ENCODE results near the gene ARHGAP30. TPM values are rescaled to one million over a fixed set of nuclear protein-coding genes. Genes with fewer than 3 reads are reported as not detected.
"Not testable (repeated sequence)": the region's sequence is repeated elsewhere in the genome, so short reads cannot be mapped to it uniquely, and the experiment has no call there.

Gene ARHGAP30
- total RNA-seq = 100 to 1,000 TPM; 193 to 299 (median 279) TPM
- total RNA-seq (2013) = 192 TPM
- 112 to 549 (median 353) reads per million in 29 experiments for total RNA-seq

- ATAC-seq (replicated peaks in 1 of 4) (peak; percentile 81 to 88 (median 85)), DNase-seq (peak; percentile 71 to 92 (median 83))
- Histone ChIP-seq H3K27me3 (replicated peaks in 1 of 2; ENCODE audit: control insufficient read depth in 2 of 2, extremely low read depth in 1 of 2, insufficient read depth in 2 of 2, low read length in 1 of 2) (no peaks in the 10 kb centered on the region), H3K9me3 (no peaks in the 10 kb centered on the region), H3K4me3 (ENCODE audit: control insufficient read depth in 1 of 2, extremely low read depth in 1 of 2, low read length in 1 of 2) (peak within 1 kb of the TSS; percentile 84 to 97), H3K27ac (ENCODE audit: low read length) (peak within 1 kb of the TSS; percentile 93), H3K4me1 (ENCODE audit: control insufficient read depth in 1 of 2, extremely low read depth in 1 of 2, insufficient read depth in 2 of 2, low read length in 2 of 2) (peaks cover 31 to 61% of the 10 kb centered on the region in 2 experiments), H3K36me3 (ENCODE audit: control insufficient read depth in 2 of 2, extremely low read depth in 1 of 2, insufficient read depth in 1 of 2, low read length in 1 of 2) (peaks cover 0 to 15% of the 10 kb centered on the region in 2 donors)
- Mint-ChIP-seq H3K4me3 (peak within 1 kb of the TSS; percentile 99 to 100 (median 100)), H3K27me3 (no peaks in the 10 kb centered on the region), H3K27ac (peak within 1 kb of the TSS; percentile 99), H3K36me3 (peaks cover 9% of the 10 kb centered on the region), H3K4me1 (peaks cover 56 to 72% (median 58%) of the 10 kb centered on the region in 3 donors), H3K9me3 (no peaks in the 10 kb centered on the region)
- CTCF ChIA-PET = interaction anchor here (0.6 to 3.0 kb wide), 13 partner anchors 25 to 156 kb away, joined by 3 to 20 read pairs (median 6); partner anchors contain the start of genes TSTD1 (in 2 of the 2), DEDD (in 1 of the 2), KLHDC9 (in 1 of the 2) and TOMM40L (in 1 of the 2)
- WGBS (ENCODE audit: insufficient coverage) = 0% methylated on average over 6 of the region's 9 CpGs
- POLR2A ChIA-PET = interaction anchor here (0.7 to 1.7 kb wide), 8 partner anchors 10 to 882 kb away, joined by 3 to 7 read pairs (median 4); partner anchors contain the start of genes F11R (in 1 of the 2), NIT1 (in 1 of the 2), PFDN2 (in 1 of the 2) and USF1 (in 1 of the 2)
Observed at GRCh38 chr1:161069731-161070270, at the start of gene ARHGAP30. Gene ARHGAP30 (minus strand): TSS chr1:161069891. CDS start chr1:161069624, 267 bp downstream.

- Histone ChIP-seq H3K27ac (ENCODE audit: low read length) (peak within 1 kb of the TSS; percentile 89), H3K4me3 (ENCODE audit: control insufficient read depth in 1 of 2, extremely low read depth in 1 of 2, low read length in 1 of 2) (peak within 1 kb of the TSS; percentile 90 to 100), H3K27me3 (replicated peaks in 1 of 2; ENCODE audit: control insufficient read depth in 2 of 2, extremely low read depth in 1 of 2, insufficient read depth in 2 of 2, low read length in 1 of 2) (no peaks in the 10 kb centered on the region), H3K4me1 (ENCODE audit: control insufficient read depth in 1 of 2, extremely low read depth in 1 of 2, insufficient read depth in 2 of 2, low read length in 2 of 2) (peaks cover 22 to 42% of the 10 kb centered on the region in 2 experiments), H3K36me3 (ENCODE audit: control insufficient read depth in 2 of 2, extremely low read depth in 1 of 2, insufficient read depth in 1 of 2, low read length in 1 of 2) (peaks cover 11 to 42% of the 10 kb centered on the region in 2 donors), H3K9me3 (no peaks in the 10 kb centered on the region)
- peaks cover 31% of the 10 kb centered on the region for H3K36me3 Mint-ChIP-seq
- peaks cover 61 to 76% (median 76%) of the 10 kb centered on the region in 3 donors for H3K4me1 Mint-ChIP-seq
- ATAC-seq (replicated peaks in 1 of 4) (peak; percentile 86 to 89 (median 88)), DNase-seq (peak; percentile 64 to 92 (median 79))
- H3K9me3 Mint-ChIP-seq = no peaks in the 10 kb centered on the region
- POLR2A ChIA-PET = interaction anchor here (0.6 to 2.1 kb wide), 9 partner anchors 14 to 411 kb away, joined by 3 to 11 read pairs (median 5); partner anchors contain the start of gene DEDD (in 1 of the 2)
- CTCF ChIA-PET = interaction anchor here in 1 of 2 donors (0.6 to 1.5 kb wide), 7 partner anchors 15 to 108 kb away, joined by 3 to 8 read pairs (median 3); partner anchors contain the start of genes DEDD, PPOX and TOMM40L
- no peaks in the 10 kb centered on the region for H3K27me3 Mint-ChIP-seq
- 0% methylated on average over 52 of the region's 58 CpGs for WGBS (ENCODE audit: insufficient coverage)
- peak within 1 kb of the TSS; percentile 89 to 96 (median 92) for H3K4me3 Mint-ChIP-seq
- H3K27ac Mint-ChIP-seq = peak within 1 kb of the TSS; percentile 91 to 93
Observed at GRCh38 chr1:161117759-161118581, 48.3 kb upstream of the ARHGAP30 start, which contains the start of the genes NIT1 and PFDN2. Gene NIT1 (plus strand): TSS chr1:161118105. CDS start chr1:161118177, 72 bp downstream. Gene PFDN2 (minus strand): TSS chr1:161118037. CDS start chr1:161118026, 11 bp downstream.

GRCh38 chr1:161115961-161116360 lies 46.3 kb upstream of the ARHGAP30 start:
- ATAC-seq (replicated peaks in 1 of 4); H3K27me3 ChIP-seq (replicated peaks in 1 of 2; ENCODE audit: control insufficient read depth in 2 of 2, extremely low read depth in 1 of 2, insufficient read depth in 2 of 2, low read length in 1 of 2); H3K9me3 Mint-ChIP-seq; H3K4me3 ChIP-seq (ENCODE audit: control insufficient read depth in 1 of 2, extremely low read depth in 1 of 2, low read length in 1 of 2); POLR2A ChIA-PET; H3K27me3 Mint-ChIP-seq; H3K27ac ChIP-seq (ENCODE audit: low read length); H3K9me3 ChIP-seq; DNase-seq: not testable (repeated sequence)
- Histone ChIP-seq H3K36me3 (ENCODE audit: control insufficient read depth in 2 of 2, extremely low read depth in 1 of 2, insufficient read depth in 1 of 2, low read length in 1 of 2) (peaks cover 8 to 25% of the 10 kb centered on the region in 2 donors), H3K4me1 (ENCODE audit: control insufficient read depth in 1 of 2, extremely low read depth in 1 of 2, insufficient read depth in 2 of 2, low read length in 2 of 2) (peaks cover 25 to 42% of the 10 kb centered on the region in 2 experiments)
- H3K36me3 Mint-ChIP-seq = peaks cover 12% of the 10 kb centered on the region
- peak overlapping the region in 1 of 2 donors; percentile 2 for H3K27ac Mint-ChIP-seq
- peaks cover 77 to 82% (median 80%) of the 10 kb centered on the region in 3 donors for H3K4me1 Mint-ChIP-seq
- H3K4me3 Mint-ChIP-seq = peak overlapping the region; percentile 89 to 96 (median 92)
- WGBS (ENCODE audit: insufficient coverage) = 90% methylated on average over 6 of the region's 6 CpGs
- CTCF ChIA-PET = interaction anchor here in 1 of 2 donors (0.6 kb wide), 1 partner anchor 29 kb away, joined by 3 read pairs; no protein-coding TSS in a partner anchor

GRCh38 chr1:161115132-161115711 lies 45.5 kb upstream of the ARHGAP30 start:
- Mint-ChIP-seq H3K27me3 (no peaks in the 10 kb centered on the region), H3K9me3 (no peaks in the 10 kb centered on the region), H3K4me1 (peaks cover 77 to 80% (median 78%) of the 10 kb centered on the region in 3 donors), H3K36me3 (peaks cover 9% of the 10 kb centered on the region), H3K27ac (peak overlapping the region in 1 of 2 donors; percentile 44), H3K4me3 (peak overlapping the region in 2 of 3 donors; percentile 89 to 96)
- 79% methylated on average over 10 of the region's 12 CpGs for WGBS (ENCODE audit: insufficient coverage)
- ChIA-PET CTCF (no interaction called here), POLR2A (interaction anchor here in 1 of 2 donors (1.2 kb wide), 1 partner anchor 10 kb away, joined by 3 read pairs; no protein-coding TSS in a partner anchor)
- no peak for ATAC-seq (replicated peaks in 1 of 4)
- H3K27me3 ChIP-seq (replicated peaks in 1 of 2; ENCODE audit: control insufficient read depth in 2 of 2, extremely low read depth in 1 of 2, insufficient read depth in 2 of 2, low read length in 1 of 2) = no peaks in the 10 kb centered on the region
- DNase-seq = no peak
- peaks cover 25 to 42% of the 10 kb centered on the region in 2 experiments for H3K4me1 ChIP-seq (ENCODE audit: control insufficient read depth in 1 of 2, extremely low read depth in 1 of 2, insufficient read depth in 2 of 2, low read length in 2 of 2)
- peaks cover 5 to 18% of the 10 kb centered on the region in 2 donors for H3K36me3 ChIP-seq (ENCODE audit: control insufficient read depth in 2 of 2, extremely low read depth in 1 of 2, insufficient read depth in 1 of 2, low read length in 1 of 2)
- H3K9me3 ChIP-seq = no peaks in the 10 kb centered on the region
- H3K27ac ChIP-seq (ENCODE audit: low read length) = no peak overlapping the region
- no peak overlapping the region for H3K4me3 ChIP-seq (ENCODE audit: control insufficient read depth in 1 of 2, extremely low read depth in 1 of 2, low read length in 1 of 2)

GRCh38 chr1:161114556-161114955 lies 44.9 kb upstream of the ARHGAP30 start:
- no CpG with 5 or more reads among the region's 2 CpGs for WGBS (ENCODE audit: insufficient coverage)
- POLR2A ChIA-PET = interaction anchor here (0.7 to 1.2 kb wide), 2 partner anchors 10 to 235 kb away, joined by 3 to 4 read pairs; no protein-coding TSS in a partner anchor
- Mint-ChIP-seq H3K27ac (no peak overlapping the region), H3K36me3 (peaks cover 5% of the 10 kb centered on the region), H3K9me3 (no peaks in the 10 kb centered on the region), H3K4me3 (no peak overlapping the region), H3K4me1 (peaks cover 72 to 73% (median 73%) of the 10 kb centered on the region in 3 donors), H3K27me3 (no peaks in the 10 kb centered on the region)
- Histone ChIP-seq H3K27me3 (replicated peaks in 1 of 2; ENCODE audit: control insufficient read depth in 2 of 2, extremely low read depth in 1 of 2, insufficient read depth in 2 of 2, low read length in 1 of 2) (no peaks in the 10 kb centered on the region), H3K4me1 (ENCODE audit: control insufficient read depth in 1 of 2, extremely low read depth in 1 of 2, insufficient read depth in 2 of 2, low read length in 2 of 2) (peaks cover 24 to 36% of the 10 kb centered on the region in 2 experiments), H3K9me3 (no peaks in the 10 kb centered on the region), H3K27ac (ENCODE audit: low read length) (no peak overlapping the region), H3K4me3 (ENCODE audit: control insufficient read depth in 1 of 2, extremely low read depth in 1 of 2, low read length in 1 of 2) (no peak overlapping the region), H3K36me3 (ENCODE audit: control insufficient read depth in 2 of 2, extremely low read depth in 1 of 2, insufficient read depth in 1 of 2, low read length in 1 of 2) (peaks cover 4 to 15% of the 10 kb centered on the region in 2 donors)
- CTCF ChIA-PET = no interaction called here
- no peak for DNase-seq
- ATAC-seq (replicated peaks in 1 of 4) = no peak
